ENCODE measurements around the gene PABPC5.
A peak's percentile ranks its signal among the peaks of the same experiment; 100 is the strongest.

Gene PABPC5

DNA sequence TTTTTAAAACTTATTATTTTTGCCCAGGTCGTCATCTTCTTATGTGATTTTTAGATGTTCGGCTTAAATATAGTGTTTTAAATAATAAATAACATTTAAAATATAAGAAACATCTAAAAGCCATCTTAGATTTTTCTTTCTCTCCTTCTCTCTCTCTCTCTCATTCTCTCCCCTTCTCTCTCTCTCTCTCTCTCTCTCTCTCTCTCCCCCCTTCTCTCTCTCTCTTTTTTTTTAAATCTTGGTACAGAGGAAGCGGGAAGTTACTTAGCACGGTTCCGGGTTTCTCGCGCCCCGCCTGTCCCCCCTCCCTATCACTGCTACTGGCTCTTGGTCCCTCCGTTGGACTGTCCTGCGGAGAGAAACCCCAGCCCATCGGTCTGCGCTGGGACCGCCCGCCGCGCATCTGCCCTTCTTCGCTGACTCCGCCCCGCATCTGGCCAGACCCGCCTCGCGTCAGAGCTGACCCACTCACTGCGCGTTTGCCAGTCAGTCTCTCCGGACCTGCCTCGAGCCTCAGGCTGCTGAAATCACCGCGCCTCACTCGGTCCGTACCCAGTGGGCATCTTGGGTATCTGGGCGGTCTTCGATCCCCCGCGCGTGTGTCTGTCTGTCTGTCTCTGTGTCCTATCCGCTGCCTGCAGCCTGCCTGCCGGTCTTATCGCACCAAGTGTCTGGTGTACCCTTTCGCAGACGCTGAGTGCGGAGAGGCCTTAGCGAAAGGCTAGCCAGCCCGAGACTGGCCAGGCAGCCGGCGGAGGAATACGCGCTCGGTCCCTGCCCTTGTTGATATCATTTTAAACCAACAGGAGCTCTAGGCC, at the start of gene PABPC5:
PABPC5 (plus strand) TSS at position 489 of the 818 bp plus-strand sequence. CDS start 739 bp downstream, outside the sequence.
- DNase-seq = peak; percentile 92

DNA sequence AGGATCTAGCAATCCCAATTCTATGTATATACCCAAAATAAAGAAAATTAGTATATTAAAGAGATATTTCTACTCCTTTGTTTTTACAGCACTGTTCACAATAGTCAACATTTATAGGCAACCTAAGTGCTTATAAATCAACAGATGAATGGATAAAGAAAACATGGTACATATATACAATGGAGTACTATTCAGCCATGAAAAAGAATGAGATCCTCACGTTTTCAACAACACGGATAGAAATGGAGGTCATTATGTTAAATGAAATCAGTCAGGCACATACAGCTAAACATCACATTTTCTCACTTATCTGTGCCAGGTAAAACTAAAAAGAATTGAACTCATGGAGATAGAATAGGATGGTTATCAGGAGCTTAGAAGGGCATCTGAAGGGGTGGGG, 45.6 kb upstream of the PABPC5 start:
- no peak for DNase-seq

DNA sequence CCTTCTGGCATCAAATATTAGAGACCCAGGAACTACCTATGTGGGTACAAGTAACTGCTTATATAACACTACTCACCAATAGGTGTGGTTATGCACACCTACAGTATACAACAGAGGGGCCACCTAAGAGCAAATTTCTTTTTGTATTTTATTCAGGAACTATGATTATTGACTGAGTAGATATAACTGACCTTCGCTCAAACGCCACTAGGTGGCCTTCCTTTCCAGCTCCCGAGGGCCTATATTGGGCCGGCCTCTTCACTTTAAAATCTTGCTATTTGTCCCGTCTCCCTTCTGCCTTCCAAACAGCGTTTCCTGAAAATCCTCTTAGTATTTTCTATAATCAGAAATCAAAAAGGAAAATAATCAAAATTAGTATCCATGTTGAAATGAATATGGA, 19.9 kb upstream of the PABPC5 start:
- no peak for DNase-seq

DNA sequence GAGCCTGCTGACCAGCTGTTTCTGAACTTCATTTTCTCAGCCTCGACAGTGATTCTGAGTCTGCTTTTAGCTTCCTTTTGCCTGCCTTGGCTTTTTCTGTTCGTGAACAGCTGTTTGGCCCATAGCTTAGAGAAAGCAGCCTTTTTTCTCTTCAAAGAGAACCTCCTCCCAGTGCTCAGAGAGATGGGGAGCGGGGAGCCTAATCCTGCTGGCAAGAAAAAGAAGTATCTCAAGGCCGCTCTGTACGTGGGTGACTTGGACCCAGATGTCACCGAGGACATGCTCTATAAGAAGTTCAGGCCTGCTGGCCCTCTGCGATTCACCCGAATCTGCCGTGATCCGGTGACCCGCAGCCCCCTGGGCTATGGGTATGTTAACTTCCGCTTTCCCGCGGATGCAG, 756 bp downstream of the PABPC5 start:
- peak; percentile 20 for DNase-seq

Data from femur (tissue), 1 donor.